ENCODE results near the gene FAM47E. TPM values are rescaled to one million over a fixed set of nuclear protein-coding genes. Genes with fewer than 3 reads are reported as not detected.

The FAM47E gene
- total and polyA plus RNA-seq, 2 donors (not counting 1 experiment from before 2014, with no cell fraction given): 0.15 to 1.3 TPM

- no peak overlapping the region for H2AFZ ChIP-seq (ENCODE audit: insufficient read depth, low read depth, low read length, poor library complexity, severe bottlenecking)
- Mint-ChIP-seq H3K27me3 (peaks cover 14% of the 10 kb centered on the region), H3K4me1 (no peaks in the 10 kb centered on the region), H3K27ac (no peak overlapping the region), H3K4me3 (no peak overlapping the region), H3K9me3 (ENCODE audit: insufficient read depth) (peaks cover 21% of the 10 kb centered on the region)
- CTCF ChIA-PET: no interaction called here
- no peak overlapping the region for H3K4me2 ChIP-seq (replicated peaks; ENCODE audit: low read depth, low read length, poor library complexity, severe bottlenecking)
- no peak overlapping the region for H3K4me3 ChIP-seq (ENCODE audit: control extremely low read depth in 1 of 5, extremely low read depth in 1 of 5, insufficient read depth in 1 of 5, low read depth in 2 of 5, low read length in 4 of 5)
- no peaks in the 10 kb centered on the region for H3K27me3 ChIP-seq (replicated peaks in 1 of 4; ENCODE audit: control extremely low read depth in 1 of 4, control insufficient read depth in 3 of 4, insufficient read depth in 4 of 4, low read length in 3 of 4)
- no peak for ATAC-seq (ENCODE audit: low read depth)
- no peaks in the 10 kb centered on the region for H3K4me1 ChIP-seq (ENCODE audit: control insufficient read depth in 2 of 2, insufficient read depth in 2 of 2, low read length in 2 of 2)
- intact Hi-C loops (cut with micrococcal nuclease): no loop called here
- TF ChIP-seq CTCF (IDR thresholded peaks at IDR 0.05) (no peak), EZH2 (IDR thresholded peaks at IDR 0.05; ENCODE audit: borderline replicate concordance, insufficient read depth, low read depth, low read length, poor library complexity, severe bottlenecking) (no peak)
- no peaks in the 10 kb centered on the region for H4K20me1 ChIP-seq (ENCODE audit: control insufficient read depth, insufficient read depth, low read length, poor library complexity, severe bottlenecking)
- POLR2A ChIA-PET: no interaction called here
- no peak overlapping the region for H3K9ac ChIP-seq (ENCODE audit: low read length)
- WGBS (ENCODE audit: insufficient coverage): 90% methylated on average over 2 of the region's 4 CpGs
- no peak for DNase-seq
- no peaks in the 10 kb centered on the region for H3K36me3 ChIP-seq (replicated peaks in 1 of 2; ENCODE audit: control extremely low read depth in 1 of 2, control insufficient read depth in 1 of 2, extremely low read depth in 1 of 2, insufficient read depth in 2 of 2, low read length in 1 of 2)
- H3K79me2 ChIP-seq (ENCODE audit: control insufficient read depth, insufficient read depth, low read length): no peaks in the 10 kb centered on the region
- no peak overlapping the region for H3K27ac ChIP-seq (ENCODE audit: low read length in 2 of 2)
- H3K9me3 ChIP-seq (ENCODE audit: control extremely low read depth in 1 of 3, control insufficient read depth in 2 of 3, insufficient read depth in 1 of 3, low read length in 2 of 3): peaks cover 2 to 12% (median 8%) of the 10 kb centered on the region in 3 donors
Measured at GRCh38 chr4:76238236-76238635, 13.3 kb upstream of the FAM47E start.

- H3K36me3 ChIP-seq (replicated peaks in 1 of 2; ENCODE audit: control extremely low read depth in 1 of 2, control insufficient read depth in 1 of 2, extremely low read depth in 1 of 2, insufficient read depth in 2 of 2, low read length in 1 of 2): no peaks in the 10 kb centered on the region
- no peak overlapping the region for H2AFZ ChIP-seq (ENCODE audit: insufficient read depth, low read depth, low read length, poor library complexity, severe bottlenecking)
- H3K9me3 Mint-ChIP-seq (ENCODE audit: insufficient read depth): peaks cover 21% of the 10 kb centered on the region
- H3K4me1 Mint-ChIP-seq: no peaks in the 10 kb centered on the region
- CTCF ChIA-PET: no interaction called here
- intact Hi-C loops (cut with micrococcal nuclease): no loop called here
- no peak overlapping the region for H3K4me3 ChIP-seq (ENCODE audit: control extremely low read depth in 1 of 5, extremely low read depth in 1 of 5, insufficient read depth in 1 of 5, low read depth in 2 of 5, low read length in 4 of 5)
- POLR2A ChIA-PET: no interaction called here
- ATAC-seq (ENCODE audit: low read depth) (no peak), DNase-seq (no peak)
- TF ChIP-seq EZH2 (IDR thresholded peaks at IDR 0.05; ENCODE audit: borderline replicate concordance, insufficient read depth, low read depth, low read length, poor library complexity, severe bottlenecking): no peak
- no peak for TF ChIP-seq CTCF (IDR thresholded peaks at IDR 0.05)
- H3K27ac Mint-ChIP-seq: no peak overlapping the region
- no peaks in the 10 kb centered on the region for H3K27me3 ChIP-seq (replicated peaks in 1 of 4; ENCODE audit: control extremely low read depth in 1 of 4, control insufficient read depth in 3 of 4, insufficient read depth in 4 of 4, low read length in 3 of 4)
- H3K4me3 Mint-ChIP-seq: no peak overlapping the region
- H3K27ac ChIP-seq (ENCODE audit: low read length in 2 of 2): no peak overlapping the region
- H3K79me2 ChIP-seq (ENCODE audit: control insufficient read depth, insufficient read depth, low read length): no peaks in the 10 kb centered on the region
- no peak overlapping the region for H3K4me2 ChIP-seq (replicated peaks; ENCODE audit: low read depth, low read length, poor library complexity, severe bottlenecking)
- H4K20me1 ChIP-seq (ENCODE audit: control insufficient read depth, insufficient read depth, low read length, poor library complexity, severe bottlenecking): no peaks in the 10 kb centered on the region
- H3K27me3 Mint-ChIP-seq: peaks cover 19% of the 10 kb centered on the region
- no peaks in the 10 kb centered on the region for H3K4me1 ChIP-seq (ENCODE audit: control insufficient read depth in 2 of 2, insufficient read depth in 2 of 2, low read length in 2 of 2)
- peaks cover 2 to 12% (median 8%) of the 10 kb centered on the region in 3 donors for H3K9me3 ChIP-seq (ENCODE audit: control extremely low read depth in 1 of 3, control insufficient read depth in 2 of 3, insufficient read depth in 1 of 3, low read length in 2 of 3)
- H3K9ac ChIP-seq (ENCODE audit: low read length): no peak overlapping the region
Measured at GRCh38 chr4:76238701-76239100, 12.8 kb upstream of the FAM47E start.
